IPS-18c (cell line): ENCODE results near the gene ARHGAP42.

Source experiments
- H3K4me3 ChIP-seq: 2 replicates; pipeline ENCODE4 v1.7.0; 2013; ENCODE audit warnings: low read depth, mild to moderate bottlenecking, low read length, moderate library complexity; ENCODE audit not compliant: insufficient read depth
- H3K9me3 ChIP-seq: one replicate; pipeline ENCODE4 v1.6.1; 2013; ENCODE audit warnings: mild to moderate bottlenecking, low read length, moderate library complexity; ENCODE audit not compliant: control insufficient read depth, insufficient read depth

ARHGAP42 gene

DNA sequence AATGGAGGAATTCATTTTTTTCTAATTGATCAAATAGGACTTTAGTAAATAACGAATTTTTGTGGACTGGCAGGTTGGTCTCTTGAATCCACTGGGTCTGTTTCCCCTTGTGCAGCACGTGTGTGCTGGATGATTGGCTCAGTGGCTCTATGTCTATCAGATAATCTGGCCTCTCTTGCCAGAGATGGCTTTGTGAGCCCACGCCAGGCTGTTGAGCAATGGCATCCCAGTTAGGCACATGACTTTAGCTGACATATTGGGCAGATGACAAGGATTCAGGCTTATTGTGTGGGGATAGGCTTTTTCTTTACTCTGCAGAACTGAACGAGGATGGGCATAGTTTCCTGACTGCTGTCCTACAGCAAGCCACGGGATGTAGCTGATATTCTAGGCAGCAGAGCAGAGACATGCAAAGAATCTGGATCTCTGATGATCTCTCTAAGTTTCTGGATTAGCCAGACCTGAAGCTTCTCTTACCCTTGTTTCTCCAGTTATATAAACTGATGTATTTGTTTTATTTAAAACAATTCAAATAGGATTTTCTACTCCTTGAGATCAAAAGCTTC, 144.9 kb downstream of the ARHGAP42 start:
- H3K4me3 ChIP-seq = no peak overlapping the region
- no peaks in the 10 kb centered on the region for H3K9me3 ChIP-seq

DNA sequence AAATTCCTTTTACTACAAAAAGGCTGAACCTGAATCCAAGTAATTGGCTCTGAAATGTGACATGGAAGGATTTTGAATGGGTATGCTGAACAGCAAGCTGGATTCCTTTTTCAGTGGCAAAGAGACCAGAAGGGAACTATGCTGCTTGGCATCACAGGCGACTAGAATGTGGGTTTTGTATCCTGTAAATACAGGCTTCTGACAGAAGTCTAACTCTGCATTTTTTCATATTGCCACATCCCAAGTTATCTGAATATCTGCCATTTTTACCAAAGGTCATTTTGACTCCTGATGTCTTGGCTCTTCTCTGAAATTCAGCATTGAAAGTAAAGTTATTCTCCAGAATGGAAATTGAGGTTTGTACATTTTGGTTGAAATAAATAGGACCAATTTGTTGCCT, 145.7 kb downstream of the ARHGAP42 start:
- Histone ChIP-seq H3K4me3 (no peak overlapping the region), H3K9me3 (no peaks in the 10 kb centered on the region)

GRCh38 chr11:100833276-100833675, 146.2 kb downstream of the ARHGAP42 start:
- no peaks in the 10 kb centered on the region for H3K9me3 ChIP-seq
- H3K4me3 ChIP-seq = no peak overlapping the region

GRCh38 chr11:100835854-100836253, 148.8 kb downstream of the ARHGAP42 start:
- no peak overlapping the region for H3K4me3 ChIP-seq
- no peaks in the 10 kb centered on the region for H3K9me3 ChIP-seq

DNA sequence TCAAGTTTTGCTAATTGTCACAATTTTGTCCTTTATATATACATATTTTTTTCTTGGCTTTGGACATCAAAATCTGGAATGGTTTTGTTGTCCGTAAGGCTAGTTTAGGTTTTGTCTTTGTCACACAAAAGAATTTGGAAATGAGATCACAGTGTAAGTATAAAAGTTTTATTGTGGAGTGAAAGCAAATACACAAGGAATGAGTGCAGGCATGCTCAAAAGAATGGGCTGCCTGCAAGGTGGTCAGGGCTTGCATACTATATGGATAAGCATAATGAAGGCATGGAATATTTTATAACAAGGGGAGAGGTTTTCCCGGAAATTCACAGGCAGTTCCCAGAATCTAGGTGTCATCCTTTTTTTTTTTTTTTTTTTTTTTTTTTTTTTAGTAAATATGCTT, 150.2 kb downstream of the ARHGAP42 start:
- no peaks in the 10 kb centered on the region for H3K9me3 ChIP-seq

DNA sequence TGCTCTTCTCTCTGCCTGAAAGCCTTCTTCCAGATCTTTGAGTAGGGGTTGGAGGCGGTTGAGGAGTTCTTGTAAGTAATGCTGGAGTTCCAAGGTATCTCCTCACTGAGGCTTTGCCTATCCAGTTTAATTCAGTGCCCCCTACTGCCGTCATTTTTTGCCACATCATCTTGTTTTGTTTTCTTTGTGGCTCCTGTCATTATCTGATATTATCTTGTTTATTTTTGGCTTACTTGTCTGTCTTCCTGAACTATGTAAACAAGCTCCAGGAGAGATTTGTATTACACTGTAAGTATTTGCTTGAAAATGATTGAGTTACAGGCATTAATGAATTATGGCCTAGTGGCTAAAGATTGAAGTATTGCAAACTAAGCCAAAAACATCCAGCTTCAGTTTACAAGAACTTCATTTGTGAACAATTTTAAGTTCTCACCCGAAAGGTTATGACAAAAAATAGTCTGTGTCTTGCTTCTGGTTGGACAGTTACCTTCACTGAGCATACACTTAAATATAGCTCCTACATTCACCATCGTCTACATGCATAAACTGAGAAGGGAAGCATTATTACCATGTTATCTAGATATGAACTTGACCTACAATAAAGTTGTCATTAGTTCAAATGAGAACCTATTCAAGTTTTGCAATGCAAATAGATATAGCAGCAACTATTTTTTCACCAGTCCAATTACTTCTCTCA, 154.8 kb downstream of the ARHGAP42 start:
- no peaks in the 10 kb centered on the region for H3K9me3 ChIP-seq
- H3K4me3 ChIP-seq = no peak overlapping the region

More for the DNA sequence above, 150.2 kb downstream of the ARHGAP42 start:
- no peak overlapping the region for H3K4me3 ChIP-seq

DNA sequence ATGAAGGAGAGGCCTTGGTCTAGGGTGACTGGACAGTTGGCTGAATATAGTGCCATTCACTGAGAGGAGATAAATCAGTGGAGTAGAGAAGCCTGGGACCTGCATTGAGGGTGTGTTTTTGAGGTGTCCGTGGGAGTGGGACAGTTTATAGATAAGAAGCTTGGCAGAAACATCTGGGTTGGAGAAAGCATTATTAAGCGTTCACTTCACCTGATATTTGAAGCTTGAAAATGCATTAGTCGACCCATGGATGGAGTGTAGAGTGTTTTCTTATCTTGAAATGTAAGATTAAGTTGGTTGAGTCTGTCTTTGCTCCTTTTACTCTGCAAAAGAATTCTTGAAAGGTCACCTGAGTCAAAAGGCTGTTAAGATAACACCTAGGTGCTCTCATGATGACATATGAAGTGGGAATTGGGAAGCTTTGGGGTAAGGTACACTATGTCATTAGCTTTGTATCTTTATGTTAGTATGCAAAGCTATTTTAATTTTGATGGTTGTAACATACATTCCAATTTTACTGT, 160.7 kb downstream of the ARHGAP42 start:
- no peak overlapping the region for H3K4me3 ChIP-seq
- H3K9me3 ChIP-seq = no peaks in the 10 kb centered on the region

- H3K4me3 ChIP-seq = no peak overlapping the region
- H3K9me3 ChIP-seq = no peaks in the 10 kb centered on the region
Observed at GRCh38 chr11:100849009-100849900, 162.2 kb downstream of the ARHGAP42 start.

DNA sequence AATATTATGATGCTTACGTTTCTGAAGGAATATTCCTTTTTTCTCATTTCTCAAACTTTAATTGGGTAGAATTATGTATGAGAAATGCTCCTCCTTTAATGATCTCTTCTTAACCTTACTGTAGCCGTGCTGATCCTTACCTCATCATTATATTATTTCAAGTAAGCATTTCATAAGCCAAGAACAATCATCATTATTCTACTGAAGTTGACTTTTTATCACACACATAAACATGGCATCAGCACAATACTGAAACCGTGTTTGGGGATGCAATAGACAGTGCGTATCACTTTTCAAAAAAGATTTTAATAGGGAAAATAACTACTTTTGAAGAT, 162.8 kb downstream of the ARHGAP42 start:
- no peak overlapping the region for H3K4me3 ChIP-seq

DNA sequence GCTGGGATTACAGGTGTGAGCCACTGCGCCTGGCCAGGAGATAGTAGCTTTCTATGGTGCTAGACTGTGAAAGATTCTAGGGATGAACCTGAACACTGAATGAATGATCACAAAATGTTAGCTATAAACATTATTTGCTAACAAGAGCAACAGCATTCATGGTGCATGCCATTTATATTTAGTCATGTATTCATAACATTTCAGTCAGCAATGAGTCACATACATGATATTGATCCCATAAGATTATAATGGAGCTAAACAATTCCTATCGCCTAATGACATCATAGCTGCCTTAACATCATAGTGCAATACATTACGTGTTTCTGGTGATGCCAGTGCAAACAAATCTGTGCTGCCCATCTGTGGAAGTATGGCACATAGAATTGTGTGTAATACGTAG, 164.1 kb downstream of the ARHGAP42 start:
- H3K9me3 ChIP-seq = no peaks in the 10 kb centered on the region
- no peak overlapping the region for H3K4me3 ChIP-seq

More for the DNA sequence above, 162.8 kb downstream of the ARHGAP42 start:
- no peaks in the 10 kb centered on the region for H3K9me3 ChIP-seq

DNA sequence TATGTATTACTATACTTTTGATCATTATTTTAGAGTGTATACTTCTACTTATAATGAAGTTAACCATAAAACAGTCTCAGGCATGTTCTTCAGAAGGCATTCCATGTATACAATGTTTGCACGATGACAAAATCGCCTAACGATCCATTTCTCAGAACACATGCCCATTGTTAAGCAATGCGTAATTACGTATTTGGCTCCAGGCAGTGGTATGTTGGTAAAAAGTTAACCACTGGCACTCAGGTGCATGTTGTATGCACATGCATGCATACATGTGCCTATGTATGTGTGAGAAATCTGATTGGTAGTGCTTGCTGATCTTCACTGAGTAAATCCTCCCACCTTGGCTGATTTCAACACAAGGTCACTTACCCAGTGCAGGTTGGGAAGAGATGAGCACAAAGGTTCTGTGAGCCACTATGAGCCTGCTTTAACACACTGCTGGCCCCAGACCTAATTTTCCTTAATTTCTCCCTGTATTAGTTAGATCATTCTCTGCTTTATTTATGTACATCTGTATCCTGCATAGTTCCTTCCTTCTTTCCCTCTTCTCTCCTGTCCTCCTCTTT, 164.6 kb downstream of the ARHGAP42 start:
- Histone ChIP-seq H3K4me3 (no peak overlapping the region), H3K9me3 (no peaks in the 10 kb centered on the region)

GRCh38 chr11:100855466-100856067, 168.5 kb downstream of the ARHGAP42 start:
- no peak overlapping the region for H3K4me3 ChIP-seq
- no peaks in the 10 kb centered on the region for H3K9me3 ChIP-seq

DNA sequence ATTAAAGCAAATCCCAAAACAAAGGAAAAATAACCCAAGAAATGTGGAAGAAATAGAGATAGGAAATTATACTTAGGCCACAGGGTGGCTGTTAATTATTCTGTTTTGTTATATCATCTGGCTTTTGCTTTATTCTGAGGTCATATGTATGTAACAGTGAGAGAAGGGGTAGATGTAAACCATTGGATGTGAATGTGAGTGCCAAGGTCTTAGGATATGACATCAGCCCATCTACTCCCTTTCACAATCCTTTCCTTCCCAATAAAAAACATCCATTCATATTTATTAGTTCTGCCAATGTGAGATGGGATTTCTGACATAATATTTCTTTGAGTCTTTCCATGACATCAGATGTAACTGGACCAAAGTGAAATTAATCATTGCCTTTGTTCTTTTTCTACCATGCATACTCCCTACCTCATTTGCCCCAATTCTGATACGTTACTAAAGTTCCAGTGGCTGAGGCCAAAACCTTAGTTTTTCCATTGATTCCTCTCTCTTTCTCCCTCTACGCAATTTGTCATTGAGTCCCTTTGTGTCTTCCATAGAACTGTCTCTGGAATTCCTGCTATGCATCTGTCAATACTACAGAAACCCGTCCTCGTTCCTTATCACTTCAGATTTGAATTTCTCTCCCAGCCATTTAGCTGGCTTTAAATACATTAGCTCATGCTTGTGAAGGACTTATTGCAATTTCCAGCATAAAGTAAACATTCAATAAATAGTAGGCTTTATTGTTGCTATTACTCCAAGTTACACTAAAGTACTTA, 170.3 kb downstream of the ARHGAP42 start:
- H3K4me3 ChIP-seq = no peak overlapping the region
- H3K9me3 ChIP-seq = no peaks in the 10 kb centered on the region

DNA sequence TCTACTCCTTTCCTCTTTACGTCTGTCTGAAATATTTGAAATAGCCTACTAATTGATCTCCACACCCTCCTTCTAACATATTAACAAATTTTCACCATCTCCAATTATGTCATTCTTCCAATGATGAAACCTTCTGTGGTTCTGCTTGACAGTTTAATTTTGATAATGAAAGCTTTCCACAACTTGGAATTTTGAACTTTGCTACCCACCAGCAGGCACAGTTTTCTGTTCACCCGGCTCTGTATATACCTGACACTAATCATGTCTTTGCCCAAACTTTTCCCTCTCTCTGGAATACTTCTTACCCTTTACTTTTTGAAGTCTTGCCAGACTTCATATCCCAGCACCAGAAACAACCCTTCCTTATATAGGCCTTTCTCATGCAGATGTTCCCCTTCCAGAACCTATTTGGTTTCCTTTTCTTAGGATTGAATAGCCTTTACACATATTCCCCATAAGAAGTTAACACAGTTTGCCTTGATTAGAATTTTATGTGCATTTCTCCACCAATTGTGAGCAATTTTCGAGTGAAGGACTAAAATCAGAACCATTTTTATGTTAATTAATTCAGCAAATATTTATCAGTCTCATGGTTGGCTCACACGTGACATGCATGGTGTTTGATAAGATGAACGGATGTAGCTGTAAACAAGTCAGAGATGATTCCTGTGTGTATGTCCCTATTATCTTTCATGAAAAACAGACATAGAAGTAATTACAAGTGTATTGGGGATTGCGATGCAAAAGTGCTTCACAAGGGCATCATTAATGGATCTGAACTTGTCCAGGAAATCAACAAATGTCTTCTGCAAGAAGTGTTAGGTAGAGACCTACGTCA, 173.4 kb downstream of the ARHGAP42 start:
- H3K4me3 ChIP-seq = no peak overlapping the region
- no peaks in the 10 kb centered on the region for H3K9me3 ChIP-seq

- Histone ChIP-seq H3K4me3 (no peak overlapping the region), H3K9me3 (no peaks in the 10 kb centered on the region)
Observed at GRCh38 chr11:100861212-100861611, 174.1 kb downstream of the ARHGAP42 start.

DNA sequence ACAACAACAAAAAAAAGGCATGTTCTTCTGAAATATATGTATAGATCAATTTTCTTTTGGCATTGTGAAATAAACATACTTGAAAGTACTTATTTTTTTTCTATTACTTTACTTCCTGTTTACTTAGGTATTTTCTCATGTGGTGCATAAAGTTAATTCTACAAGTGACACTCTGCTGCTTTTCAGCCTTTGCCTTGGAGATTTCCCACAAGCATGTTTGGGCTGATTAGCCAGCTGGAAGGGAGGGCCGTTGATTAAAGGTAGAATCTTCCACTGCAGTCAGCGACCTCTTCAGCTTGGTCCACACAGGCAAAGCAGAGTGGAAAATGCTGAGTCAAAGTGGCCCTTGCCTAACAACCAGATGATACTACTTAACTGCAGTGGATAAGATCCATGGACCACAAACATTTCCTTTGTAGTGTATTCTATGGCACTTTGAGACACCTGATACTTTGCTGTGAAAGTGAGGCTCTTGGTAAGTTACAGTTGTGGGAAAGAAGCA, 176.0 kb downstream of the ARHGAP42 start:
- H3K4me3 ChIP-seq = no peak overlapping the region
- no peaks in the 10 kb centered on the region for H3K9me3 ChIP-seq
